Mesenchymal stem cell (in vitro differentiated cells and primary cell): ENCODE measurements around the gene RSPH1.

Source experiments
- DNase-seq: peaks from one replicate; pipeline ENCODE4 v3.0.0-alpha.2; 2013
- H2AFZ ChIP-seq: one replicate; pipeline ENCODE4 v1.6.1; 2013; ENCODE audit warnings: low read depth, mild to moderate bottlenecking, control low read depth, inconsistent platforms, low read length, moderate library complexity
- H2AK5ac ChIP-seq: 2 replicates; pipeline ENCODE4 v1.6.1; 2013; ENCODE audit warnings: low read length, moderate library complexity, mild to moderate bottlenecking, inconsistent platforms; ENCODE audit not compliant: severe bottlenecking
- H2BK120ac ChIP-seq: one replicate; pipeline ENCODE4 v1.6.1; 2013; ENCODE audit warnings: low read depth, mild to moderate bottlenecking, inconsistent platforms, low read length, moderate library complexity
- H2BK12ac ChIP-seq, 2 experiments: one replicate each; pipeline ENCODE4 v1.6.1; 2013; ENCODE audit warnings: inconsistent platforms in 2 of 2, low read length in 2 of 2, mild to moderate bottlenecking in 2 of 2, moderate library complexity in 2 of 2, control low read depth in 1 of 2
- H2BK15ac ChIP-seq: one replicate; pipeline ENCODE4 v1.6.1; 2013; ENCODE audit warnings: mild to moderate bottlenecking, low read depth, inconsistent platforms; ENCODE audit not compliant: poor library complexity, severe bottlenecking
- H2BK5ac ChIP-seq: 2 replicates; pipeline ENCODE4 v1.6.1; 2013; ENCODE audit warnings: low read depth, mild to moderate bottlenecking, low read length, control low read depth, inconsistent platforms; ENCODE audit not compliant: poor library complexity, severe bottlenecking
- H3K14ac ChIP-seq, 2 experiments: one replicate each; pipeline ENCODE4 v1.6.1; 2013; ENCODE audit warnings: inconsistent platforms in 2 of 2, low read length in 2 of 2, control low read depth in 1 of 2, mild to moderate bottlenecking in 1 of 2, moderate library complexity in 1 of 2
- H3K18ac ChIP-seq, 2 experiments: one replicate each; pipeline ENCODE4 v1.6.1; 2013; ENCODE audit warnings: inconsistent platforms in 2 of 2, low read length in 2 of 2, control low read depth in 1 of 2, low read depth in 1 of 2, mild to moderate bottlenecking in 1 of 2
- H3K23ac ChIP-seq, 2 experiments: one replicate each; pipeline ENCODE4 v1.6.1; 2013; ENCODE audit warnings: inconsistent platforms in 2 of 2, low read length in 2 of 2, mild to moderate bottlenecking in 2 of 2, moderate library complexity in 2 of 2, control low read depth in 1 of 2
- H3K27ac ChIP-seq: 2 replicates; pipeline ENCODE4 v1.5.1; 2013; ENCODE audit warnings: mild to moderate bottlenecking, moderate library complexity, low read length, control low read depth, inconsistent platforms; ENCODE audit not compliant: poor library complexity, severe bottlenecking
- H3K27me3 ChIP-seq, 2 experiments: 2 replicates each; pipeline versions ENCODE4 v1.6.1 to v1.7.0; 2013; ENCODE audit warnings: low read length in 2 of 2, mild to moderate bottlenecking in 2 of 2, moderate library complexity in 2 of 2, control low read depth in 1 of 2, inconsistent platforms in 1 of 2; ENCODE audit not compliant: control insufficient read depth in 1 of 2, insufficient read depth in 1 of 2
- H3K36me3 ChIP-seq, 2 experiments: 2 replicates each; pipeline versions ENCODE4 v1.6.1 to v1.7.0; 2013; ENCODE audit warnings: low read length in 2 of 2, control low read depth in 1 of 2, inconsistent platforms in 1 of 2, low read depth in 1 of 2, mild to moderate bottlenecking in 1 of 2; ENCODE audit not compliant: insufficient read depth in 2 of 2, control insufficient read depth in 1 of 2
- H3K4ac ChIP-seq, 2 experiments: one replicate each; pipeline ENCODE4 v1.6.1; 2013; ENCODE audit warnings: inconsistent platforms in 2 of 2, low read length in 2 of 2, mild to moderate bottlenecking in 2 of 2, moderate library complexity in 2 of 2, control low read depth in 1 of 2, low read depth in 1 of 2
- H3K4me1 ChIP-seq: 2 replicates; pipeline ENCODE4 v1.6.1; 2013; ENCODE audit warnings: low read depth, low read length, control low read depth; ENCODE audit not compliant: control insufficient read depth, insufficient read depth
- H3K4me2 ChIP-seq: 2 replicates; pipeline ENCODE4 v1.6.1; 2013; ENCODE audit warnings: low read length, mild to moderate bottlenecking, inconsistent platforms; ENCODE audit not compliant: poor library complexity, severe bottlenecking
- H3K4me3 ChIP-seq, 2 experiments: 2 replicates each; pipeline versions ENCODE4 v1.5.1 to v1.7.0; 2013; ENCODE audit warnings: low read length in 2 of 2, mild to moderate bottlenecking in 2 of 2, control low read depth in 1 of 2, low read depth in 1 of 2; ENCODE audit not compliant: insufficient read depth in 1 of 2
- H3K79me1 ChIP-seq: replicated peaks from 2 replicates; pipeline ENCODE4 v1.6.1; 2013; ENCODE audit warnings: mild to moderate bottlenecking, control low read depth, low read length, inconsistent platforms; ENCODE audit not compliant: poor library complexity, severe bottlenecking
- H3K9ac ChIP-seq: 2 replicates; pipeline ENCODE4 v1.7.0; 2013; ENCODE audit warnings: mild to moderate bottlenecking, low read length, moderate library complexity
- H3K9me3 ChIP-seq: 2 replicates; pipeline ENCODE4 v1.7.0; 2013; ENCODE audit warnings: mild to moderate bottlenecking, low read length; ENCODE audit not compliant: control insufficient read depth
- H4K8ac ChIP-seq: one replicate; pipeline ENCODE4 v1.6.1; 2013; ENCODE audit warnings: inconsistent platforms, mild to moderate bottlenecking, low read length, moderate library complexity
- H4K91ac ChIP-seq: one replicate; pipeline ENCODE4 v1.6.1; 2013; ENCODE audit warnings: mild to moderate bottlenecking, low read length, inconsistent platforms
- WGBS: methylation state at CpG from one replicate; pipeline ENCODE4 v1.1.7; 2013; ENCODE audit warnings: mixed read lengths; 5-methylcytosine and 5-hydroxymethylcytosine counted together

The RSPH1 gene

GRCh38 chr21:42507418-42507817 lies 11.4 kb upstream of the RSPH1 start:
- Histone ChIP-seq H4K8ac (no peak overlapping the region), H3K14ac (no peak overlapping the region), H2BK120ac (no peak overlapping the region), H2BK12ac (no peak overlapping the region), H3K27me3 (peaks cover 0 to 28% of the 10 kb centered on the region in 2 experiments), H2AK5ac (no peak overlapping the region), H3K27ac (no peak overlapping the region), H3K36me3 (no peaks in the 10 kb centered on the region), H3K4ac (no peak overlapping the region), H3K9me3 (no peaks in the 10 kb centered on the region), H3K79me1 (no peaks in the 10 kb centered on the region), H3K18ac (no peak overlapping the region), H3K4me1 (no peaks in the 10 kb centered on the region), H3K9ac (no peak overlapping the region), H2AFZ (no peak overlapping the region), H3K23ac (no peak overlapping the region), H4K91ac (no peak overlapping the region), H2BK15ac (no peak overlapping the region), H3K4me3 (no peak overlapping the region), H2BK5ac (no peak overlapping the region), H3K4me2 (no peak overlapping the region)
- no peak for DNase-seq
- 88% methylated on average over 4 of the region's 4 CpGs for WGBS

GRCh38 chr21:42505090-42505726 lies 9.2 kb upstream of the RSPH1 start:
- no peak overlapping the region for H2AK5ac ChIP-seq
- no peak overlapping the region for H4K8ac ChIP-seq
- no peak overlapping the region for H3K14ac ChIP-seq
- H3K4ac ChIP-seq: no peak overlapping the region
- H3K27me3 ChIP-seq: peaks cover 0 to 28% of the 10 kb centered on the region in 2 experiments
- H3K36me3 ChIP-seq: no peaks in the 10 kb centered on the region
- no peak overlapping the region for H2AFZ ChIP-seq
- no peak overlapping the region for H3K18ac ChIP-seq
- no peaks in the 10 kb centered on the region for H3K9me3 ChIP-seq
- H3K27ac ChIP-seq: no peak overlapping the region
- H2BK15ac ChIP-seq: no peak overlapping the region
- no peak overlapping the region for H3K9ac ChIP-seq
- no peaks in the 10 kb centered on the region for H3K4me1 ChIP-seq
- no peaks in the 10 kb centered on the region for H3K79me1 ChIP-seq
- no peak overlapping the region for H3K4me3 ChIP-seq
- H2BK120ac ChIP-seq: peak overlapping the region; percentile 50
- 73% methylated on average over 3 of the region's 3 CpGs for WGBS
- H2BK5ac ChIP-seq: no peak overlapping the region
- no peak overlapping the region for H2BK12ac ChIP-seq
- H4K91ac ChIP-seq: no peak overlapping the region
- H3K23ac ChIP-seq: no peak overlapping the region
- DNase-seq: no peak
- H3K4me2 ChIP-seq: no peak overlapping the region

GRCh38 chr21:42503711-42504110 lies 7.7 kb upstream of the RSPH1 start:
- 89% methylated on average over 3 of the region's 4 CpGs for WGBS
- H4K91ac ChIP-seq: no peak overlapping the region

GRCh38 chr21:42500736-42501135 lies 4.7 kb upstream of the RSPH1 start:
- Histone ChIP-seq H2BK120ac (no peak overlapping the region), H3K14ac (no peak overlapping the region), H4K8ac (no peak overlapping the region), H4K91ac (no peak overlapping the region), H3K36me3 (no peaks in the 10 kb centered on the region), H3K18ac (no peak overlapping the region), H3K4me3 (no peak overlapping the region), H3K4ac (no peak overlapping the region), H3K79me1 (no peaks in the 10 kb centered on the region), H2AFZ (no peak overlapping the region), H3K9ac (no peak overlapping the region), H3K27me3 (peaks cover 0 to 15% of the 10 kb centered on the region in 2 experiments), H3K23ac (no peak overlapping the region), H3K4me2 (no peak overlapping the region), H2BK15ac (no peak overlapping the region), H2AK5ac (no peak overlapping the region), H3K27ac (no peak overlapping the region), H2BK5ac (no peak overlapping the region), H2BK12ac (no peak overlapping the region), H3K9me3 (no peaks in the 10 kb centered on the region), H3K4me1 (peaks cover 7% of the 10 kb centered on the region)
- whole genome bisulfite sequencing: 83% methylated on average over 5 of the region's 5 CpGs
- DNase-seq: no peak

More at GRCh38 chr21:42503711-42504110, 7.7 kb upstream of the RSPH1 start:
- H3K4me1 ChIP-seq: peaks cover 2% of the 10 kb centered on the region
- H3K18ac ChIP-seq: no peak overlapping the region
- no peak overlapping the region for H3K4me3 ChIP-seq
- H3K27me3 ChIP-seq: peaks cover 0 to 28% of the 10 kb centered on the region in 2 experiments
- H2BK120ac ChIP-seq: no peak overlapping the region
- H2BK15ac ChIP-seq: no peak overlapping the region
- no peak overlapping the region for H2BK12ac ChIP-seq
- no peak overlapping the region for H2AK5ac ChIP-seq
- no peak for DNase-seq
- H3K9me3 ChIP-seq: no peaks in the 10 kb centered on the region
- H4K8ac ChIP-seq: no peak overlapping the region
- H3K79me1 ChIP-seq: no peaks in the 10 kb centered on the region
- H3K14ac ChIP-seq: no peak overlapping the region
- H3K36me3 ChIP-seq: no peaks in the 10 kb centered on the region
- no peak overlapping the region for H3K9ac ChIP-seq
- no peak overlapping the region for H3K27ac ChIP-seq
- no peak overlapping the region for H3K23ac ChIP-seq
- no peak overlapping the region for H3K4me2 ChIP-seq
- no peak overlapping the region for H2AFZ ChIP-seq
- no peak overlapping the region for H3K4ac ChIP-seq
- H2BK5ac ChIP-seq: no peak overlapping the region
